K562 (cell line): ENCODE results near the gene MTA1. TPM values are rescaled to one million over a fixed set of nuclear protein-coding genes. Genes with fewer than 3 reads are reported as not detected.

Experiments used
- BHLHE40 ChIP-seq: IDR thresholded peaks from 2 replicates; pipeline ENCODE4 v1.6.1; 2011; ENCODE audit warnings: low read length, improper control_type of control experiment
- CCNT2 ChIP-seq: IDR thresholded peaks from 2 replicates; pipeline ENCODE4 v1.6.1; 2011; ENCODE audit warnings: borderline replicate concordance, low read depth, mild to moderate bottlenecking, moderate library complexity, mixed read lengths, low read length; ENCODE audit not compliant: insufficient read length; ENCODE audit errors: extremely low read depth
- CXXC5 ChIP-seq: fragments of 250-450 bp; sonication (Bioruptor Pico); IDR thresholded peaks from 2 replicates; pipeline ENCODE4 v1.8.0; 2022; ENCODE audit warnings: inconsistent platforms, mild to moderate bottlenecking, moderate library complexity
- EWSR1 ChIP-seq: fragments of 450-650 bp; IDR thresholded peaks from 2 replicates; pipeline ENCODE4 v1.6.1; 2018; ENCODE audit warnings: borderline replicate concordance, mild to moderate bottlenecking, low read depth, moderate library complexity; ENCODE audit not compliant: partially characterized antibody
- MAX ChIP-seq: sonication (generic); formaldehyde crosslinking; IDR thresholded peaks from 2 replicates; pipeline ENCODE4 v1.9.0; 2022; ENCODE audit warnings: mild to moderate bottlenecking, missing genetic modification reagents
- NONO ChIP-seq, 2 experiments: fragments of 200-400 bp in 1 of 2; fragments of 450-650 bp in 1 of 2; formaldehyde crosslinking in 1 of 2; IDR thresholded peaks; 2 replicates each; pipeline ENCODE4 v1.6.1; 2017; ENCODE audit warnings: low read depth in 2 of 2, mild to moderate bottlenecking in 2 of 2, moderate library complexity in 2 of 2, low read length in 1 of 2
- NR2C1 ChIP-seq, 2 experiments: fragments of 450-650 bp; IDR thresholded peaks; 2 replicates each; pipeline ENCODE4 v1.6.1; 2017; ENCODE audit warnings: mild to moderate bottlenecking in 2 of 2, antibody characterized with exemption in 1 of 2, inconsistent platforms in 1 of 2, missing compliant biosample characterization in 1 of 2, missing genetic modification characterization in 1 of 2
- NR2C2 ChIP-seq, 2 experiments: fragments of 200-800 bp in 1 of 2; sonication (Bioruptor generic) in 1 of 2; sonication (generic) in 1 of 2; formaldehyde crosslinking in 1 of 2; IDR thresholded peaks; 2 replicates each; pipeline versions ENCODE4 v1.6.1 to v1.8.0; 2016 to 2022; ENCODE audit warnings: mild to moderate bottlenecking in 1 of 2, missing compliant biosample characterization in 1 of 2, missing genetic modification characterization in 1 of 2, missing genetic modification reagents in 1 of 2
- PHF8 ChIP-seq: fragments of 200-600 bp; sonication (generic); IDR thresholded peaks from 2 replicates; pipeline ENCODE4 v1.6.1; 2012; ENCODE audit warnings: mixed run types, mild to moderate bottlenecking, inconsistent platforms, low read length, moderate library complexity, borderline replicate concordance
- POLR2AphosphoS5 ChIP-seq: IDR thresholded peaks from 2 replicates; pipeline ENCODE4 v1.6.1; 2011; ENCODE audit warnings: mild to moderate bottlenecking, low read depth, low read length, moderate library complexity; ENCODE audit not compliant: control insufficient read depth, insufficient read depth
- ZBTB7A ChIP-seq: IDR thresholded peaks from 2 replicates; pipeline ENCODE4 v1.6.1; 2011; ENCODE audit warnings: low read depth, mild to moderate bottlenecking, low read length, moderate library complexity, borderline replicate concordance; ENCODE audit not compliant: control insufficient read depth
- ZFX ChIP-seq: sonication (generic); formaldehyde crosslinking; IDR thresholded peaks from 2 replicates; pipeline ENCODE4 v1.8.0; 2022; ENCODE audit warnings: mild to moderate bottlenecking, missing genetic modification reagents, moderate library complexity
- polyA plus RNA-seq, 8 experiments: library from polyadenylated mRNA; depleted of rRNA in 4 of 8; stranded (reverse) in 5 of 8; unstranded in 3 of 8; fragments of >200 nt; fragmentation: Nextera tagmentation in 2 of 8; fragmentation: Illumina TruSeq in 1 of 8; extraction: Ambion mirVana in 2 of 8; extraction: Trizol in 1 of 8; gene quantifications; 2 replicates each; pipeline versions ENCODE4 v1.2.1 to v1.2.3, GENCODE V29; 2011 to 2014; ENCODE audit warnings: inconsistent platforms in 1 of 8, missing spikeins in 1 of 8
- total RNA-seq, 7 experiments: library from RNA; depleted of rRNA in 6 of 7; stranded (reverse); fragments of >200 nt in 6 of 7; fragmentation: Illumina TruSeq in 2 of 7; extraction: Trizol in 2 of 7; gene quantifications; 2 replicates each; pipeline versions ENCODE4 v1.2.1 to v1.2.3, GENCODE V29; 2011 to 2021; ENCODE audit warnings: low replicate concordance in 1 of 7

The MTA1 gene
- total and polyA plus RNA-seq, 9 of the 15 experiments (the other 6 are each of a cell fraction or from before 2014, with no cell fraction given), result 0.13 to 118 (median 32.3) TPM

- TF ChIP-seq ZFX (CRISPR knock-in tag), result peak; percentile 60
- peak; percentile 80 for TF ChIP-seq NR2C1 (IDR thresholded peaks at IDR 0.05)
- TF ChIP-seq NR2C1 (tag; IDR thresholded peaks at IDR 0.05), result peak; percentile 76
- TF ChIP-seq ZBTB7A, result peak; percentile 94
- no peak for TF ChIP-seq NONO (IDR thresholded peaks at IDR 0.05; ENCODE audit: low read depth in 2 of 2, low read length in 1 of 2)
- peak; percentile 45; the same call in 1 of the 2 replicates for TF ChIP-seq BHLHE40
- peak; percentile 30; the same call in 1 of the 2 replicates for TF ChIP-seq POLR2AphosphoS5
- peak; percentile 57 for TF ChIP-seq CXXC5 (CRISPR knock-in tag)
- TF ChIP-seq PHF8, result peak; percentile 70; the same call in 1 of the 2 replicates
- TF ChIP-seq NR2C2 (CRISPR knock-in tag; IDR thresholded peaks at IDR 0.05), result peak; percentile 63; the same call in 1 of the 2 replicates
- TF ChIP-seq NR2C2 (tag; IDR thresholded peaks at IDR 0.05), result peak; percentile 70
- TF ChIP-seq EWSR1, result no peak
- peak; percentile 25 for TF ChIP-seq CCNT2
- TF ChIP-seq MAX (CRISPR knock-in tag), result 0 out of 2 replicates have a peak, but pooled peaks have one; percentile 27
These were observed at the start of gene MTA1 (continued) for GRCh38 chr14:105419195-105420091.
